PC-9 (cell line): ENCODE measurements around the gene EML6. TPM values are rescaled to one million over a fixed set of nuclear protein-coding genes. Genes with fewer than 3 reads are reported as not detected.

Experiments
- BruUV-seq: library from RNA; stranded (reverse); fragments of 400-500 nt; replicated peaks from 2 replicates; lab custom pipeline; 2021; lab: Mats Ljungman, UMichigan
- CTCF ChIA-PET: fragments of 300-600 bp; sonication (Branson Sonifier 250); formaldehyde crosslinking; loops from one replicate; lab custom pipeline; 2022; ENCODE audit warnings: antibody characterized with exemption; lab: Charles Lee
- POLR2A ChIA-PET: fragments of 300-600 bp; sonication (Branson Sonifier 250); formaldehyde crosslinking; loops from one replicate; lab custom pipeline; 2022; ENCODE audit warnings: antibody characterized with exemption; ENCODE audit not compliant: unreplicated experiment; lab: Charles Lee
- DNase-seq, 2 experiments: peaks; one replicate each; pipeline versions ENCODE4 v3.0.0 to v3.0.0-alpha.2; 2015 to 2022; ENCODE audit warnings: mixed read lengths in 1 of 2
- H2AFZ ChIP-seq: fragments of 200-600 bp; sonication (generic); 2 replicates; pipeline ENCODE4 v1.8.1; 2017; ENCODE audit warnings: antibody characterized with exemption
- H3F3A ChIP-seq: fragments of 200-600 bp; sonication (generic); 2 replicates; pipeline ENCODE4 v1.8.1; 2017; ENCODE audit warnings: antibody characterized with exemption, mild to moderate bottlenecking, low read depth; ENCODE audit not compliant: insufficient read depth
- H3K27ac ChIP-seq: fragments of 200-600 bp; sonication (generic); 2 replicates; pipeline ENCODE4 v1.6.1; 2016; ENCODE audit warnings: mixed run types
- H3K27me3 ChIP-seq: fragments of 200-600 bp; sonication (generic); 2 replicates; pipeline ENCODE4 v1.6.1; 2016; ENCODE audit warnings: low read depth, mixed run types; ENCODE audit not compliant: insufficient read depth
- H3K36me3 ChIP-seq: fragments of 200-600 bp; sonication (generic); 2 replicates; pipeline ENCODE4 v1.6.1; 2016; ENCODE audit warnings: low read depth, mixed run types
- H3K4me1 ChIP-seq: fragments of 200-600 bp; sonication (generic); replicated peaks from 2 replicates; pipeline ENCODE4 v1.6.1; 2016; ENCODE audit warnings: mixed run types; ENCODE audit not compliant: insufficient read depth
- H3K4me2 ChIP-seq: fragments of 200-600 bp; sonication (generic); 2 replicates; pipeline ENCODE4 v1.6.1; 2017; ENCODE audit warnings: mixed run types
- H3K4me3 ChIP-seq: fragments of 200-600 bp; sonication (generic); 2 replicates; pipeline ENCODE4 v1.6.1; 2016; ENCODE audit warnings: mixed run types
- H3K79me2 ChIP-seq: fragments of 200-600 bp; sonication (generic); 2 replicates; pipeline ENCODE4 v1.6.1; 2017; ENCODE audit warnings: low read depth, mixed run types
- H3K9me2 ChIP-seq: fragments of 200-600 bp; sonication (generic); 2 replicates; pipeline ENCODE4 v1.8.1; 2017; ENCODE audit warnings: mild to moderate bottlenecking; ENCODE audit not compliant: insufficient read depth
- H3K9me3 ChIP-seq: fragments of 200-600 bp; sonication (generic); 2 replicates; pipeline ENCODE4 v1.8.1; 2016; ENCODE audit warnings: low read depth; ENCODE audit not compliant: insufficient read depth
- H4K20me1 ChIP-seq: fragments of 200-600 bp; sonication (generic); 2 replicates; pipeline ENCODE4 v1.8.1; 2017; ENCODE audit not compliant: insufficient read depth
- CTCF ChIP-seq: fragments of 200-600 bp; sonication (generic); conservative IDR thresholded peaks from 2 replicates; pipeline ENCODE4 v1.6.1; 2017; ENCODE audit warnings: mixed run types, antibody characterized with exemption, mild to moderate bottlenecking, moderate library complexity
- EZH2 ChIP-seq: fragments of 200-600 bp; sonication (generic); IDR thresholded peaks from 2 replicates; pipeline ENCODE4 v1.8.0; 2017; ENCODE audit warnings: antibody characterized with exemption, low read depth
- intact Hi-C: fragments of 100-400 bp; cut with micrococcal nuclease; formaldehyde crosslinking; loops from one replicate; pipeline ENCODE4 v1.10.0; 2022; ENCODE audit not compliant: unreplicated experiment
- total RNA-seq: library from RNA; stranded (reverse); gene quantifications from 2 replicates; pipeline ENCODE4 v1.2.3, GENCODE V29; 2021

Gene EML6
- total RNA-seq, 1 experiment from 2014 or later = 3.7 TPM

GRCh38 chr2:54909001-54909400 lies 185.5 kb downstream of the EML6 start:
- H3K27ac ChIP-seq = no peak overlapping the region
- H3K4me3 ChIP-seq = no peak overlapping the region
- CTCF ChIA-PET = no interaction called here
- H3K9me3 ChIP-seq = peaks cover 3% of the 10 kb centered on the region
- H3K27me3 ChIP-seq = no peaks in the 10 kb centered on the region
- H2AFZ ChIP-seq = no peak overlapping the region
- intact Hi-C loops = loop anchor here (10.0 kb wide), 1 partner anchor 106 kb away; no protein-coding TSS in a partner anchor
- no TSS peak for BruUV-seq
- peaks cover 4% of the 10 kb centered on the region; the same call in 1 of the 2 replicates for H3F3A ChIP-seq
- H3K79me2 ChIP-seq = no peaks in the 10 kb centered on the region
- peaks cover 8% of the 10 kb centered on the region for H3K4me1 ChIP-seq
- POLR2A ChIA-PET = no interaction called here
- no peak for DNase-seq
- no peaks in the 10 kb centered on the region for H3K36me3 ChIP-seq
- no peaks in the 10 kb centered on the region for H3K9me2 ChIP-seq
- TF ChIP-seq CTCF (no peak), EZH2 (no peak)
- no peak overlapping the region for H3K4me2 ChIP-seq
- no peaks in the 10 kb centered on the region for H4K20me1 ChIP-seq

GRCh38 chr2:54912305-54912704 lies 188.8 kb downstream of the EML6 start:
- no TSS peak for BruUV-seq
- intact Hi-C loops = no loop called here
- no peak for TF ChIP-seq CTCF
- no peak for TF ChIP-seq EZH2
- H3K4me3 ChIP-seq = no peak overlapping the region
- H3K9me2 ChIP-seq = no peaks in the 10 kb centered on the region
- no peaks in the 10 kb centered on the region for H3K27me3 ChIP-seq
- no peaks in the 10 kb centered on the region for H3K36me3 ChIP-seq
- ChIA-PET CTCF (no interaction called here), POLR2A (no interaction called here)
- H4K20me1 ChIP-seq = no peaks in the 10 kb centered on the region
- H3F3A ChIP-seq = no peaks in the 10 kb centered on the region
- DNase-seq = no peak
- H3K79me2 ChIP-seq = no peaks in the 10 kb centered on the region
- no peak overlapping the region for H3K27ac ChIP-seq
- no peak overlapping the region for H2AFZ ChIP-seq
- H3K4me2 ChIP-seq = no peak overlapping the region
- peaks cover 3% of the 10 kb centered on the region; the same call in 1 of the 2 replicates for H3K9me3 ChIP-seq
- H3K4me1 ChIP-seq = no peaks in the 10 kb centered on the region

- no peaks in the 10 kb centered on the region for H4K20me1 ChIP-seq
- ChIA-PET POLR2A (no interaction called here), CTCF (no interaction called here)
- no peak overlapping the region for H3K4me2 ChIP-seq
- intact Hi-C loops = no loop called here
- H3K9me2 ChIP-seq = no peaks in the 10 kb centered on the region
- no peak for TF ChIP-seq CTCF
- TF ChIP-seq EZH2 = no peak
- no peak overlapping the region for H3K27ac ChIP-seq
- no peak for DNase-seq
- no peaks in the 10 kb centered on the region for H3K27me3 ChIP-seq
- H3K4me1 ChIP-seq = no peaks in the 10 kb centered on the region
- H3K9me3 ChIP-seq = peaks cover 3% of the 10 kb centered on the region; the same call in 1 of the 2 replicates
- no peak overlapping the region for H3K4me3 ChIP-seq
- no TSS peak for BruUV-seq
- no peak overlapping the region for H2AFZ ChIP-seq
- no peaks in the 10 kb centered on the region for H3F3A ChIP-seq
- H3K36me3 ChIP-seq = no peaks in the 10 kb centered on the region
- no peaks in the 10 kb centered on the region for H3K79me2 ChIP-seq
Observed at GRCh38 chr2:54912893-54913292, 189.4 kb downstream of the EML6 start.
